Endothelial cell of umbilical vein (primary cell): ENCODE results near the gene SETX. TPM values are rescaled to one million over a fixed set of nuclear protein-coding genes. Genes with fewer than 3 reads are reported as not detected.

Experiments used
- BruUV-seq: library from RNA; stranded (reverse); fragments of 400-500 nt; replicated peaks from 2 replicates; lab custom pipeline; 2021; lab: Mats Ljungman, UMichigan
- CTCF ChIA-PET: fragments of 300-600, 350-600 bp; sonication (Branson Sonifier 250); formaldehyde crosslinking; loops from one replicate; lab custom pipeline; 2021; ENCODE audit warnings: antibody characterized with exemption, inconsistent platforms; lab: Charles Lee
- POLR2A ChIA-PET: fragments of 300-600, 350-600 bp; sonication (Branson Sonifier 250); formaldehyde crosslinking; loops from one replicate; lab custom pipeline; 2021; ENCODE audit warnings: antibody characterized with exemption, inconsistent platforms; lab: Charles Lee
- DNase-seq: peaks from one replicate; pipeline ENCODE4 v3.0.0-alpha.2; 2011; ENCODE audit warnings: low read depth, low spot score
- FAIRE-seq: peaks from 2 replicates; lab custom pipeline; 2011; peaks lifted over from hg19 to GRCh38; lab: Jason Lieb, UNC
- H2AFZ ChIP-seq: 2 replicates; pipeline ENCODE4 v1.6.0; 2012; ENCODE audit warnings: low read depth, low read length, control low read depth, inconsistent platforms
- H3K27ac ChIP-seq: 2 replicates; pipeline ENCODE4 v1.5.1; 2011; ENCODE audit warnings: low read depth, mild to moderate bottlenecking, control low read depth, low read length, moderate library complexity; ENCODE audit not compliant: insufficient read depth
- H3K27me3 ChIP-seq, 2 experiments: 2 replicates each; pipeline versions ENCODE4 v1.6.0 to v1.6.1; 2011; ENCODE audit warnings: low read length in 2 of 2, mixed read lengths in 1 of 2; ENCODE audit not compliant: control insufficient read depth in 2 of 2, insufficient read depth in 2 of 2
- H3K36me3 ChIP-seq, 2 experiments: 2 replicates in 1 of 2; 3 replicates in 1 of 2; pipeline ENCODE4 v1.5.1; 2011; ENCODE audit warnings: low read length in 2 of 2, mild to moderate bottlenecking in 1 of 2, moderate library complexity in 1 of 2; ENCODE audit not compliant: control insufficient read depth in 2 of 2, insufficient read depth in 2 of 2; ENCODE audit errors: extremely low read depth in 1 of 2
- H3K4me1 ChIP-seq: 3 replicates; pipeline ENCODE4 v1.5.1; 2011; ENCODE audit warnings: mild to moderate bottlenecking, low read length; ENCODE audit not compliant: control insufficient read depth, insufficient read depth; ENCODE audit errors: extremely low read depth
- H3K4me2 ChIP-seq: 2 replicates; pipeline ENCODE4 v1.6.1; 2011; ENCODE audit warnings: low read length, control low read depth, mixed read lengths; ENCODE audit not compliant: insufficient read depth
- H3K4me3 ChIP-seq, 3 experiments: fragments of 200-600 bp in 1 of 3; sonication (generic), shearing (Covaris generic) in 1 of 3; replicated peaks in 1 of 3; 2 replicates each; pipeline ENCODE4 v1.5.1; 2011 to 2016; ENCODE audit warnings: control low read depth in 3 of 3, low read length in 3 of 3, mild to moderate bottlenecking in 2 of 3, inconsistent platforms in 1 of 3, low read depth in 1 of 3, moderate library complexity in 1 of 3; ENCODE audit not compliant: insufficient read depth in 1 of 3
- H3K79me2 ChIP-seq: 2 replicates; pipeline ENCODE4 v1.6.0; 2012; ENCODE audit warnings: low read length, inconsistent platforms; ENCODE audit not compliant: control insufficient read depth, insufficient read depth
- H3K9ac ChIP-seq: replicated peaks from 2 replicates; pipeline ENCODE3; 2011; ENCODE audit warnings: low read length, control low read depth; ENCODE audit not compliant: insufficient read depth; ENCODE audit errors: extremely low read depth
- H3K9me1 ChIP-seq: replicated peaks from 3 replicates; pipeline ENCODE4 v1.6.0; 2011; ENCODE audit warnings: mild to moderate bottlenecking, low read length; ENCODE audit not compliant: control insufficient read depth, insufficient read depth; ENCODE audit errors: extremely low read depth
- H3K9me3 ChIP-seq: replicated peaks from 2 replicates; pipeline ENCODE4 v1.5.1; 2012; ENCODE audit warnings: low read length, inconsistent platforms; ENCODE audit not compliant: control insufficient read depth, insufficient read depth
- H4K20me1 ChIP-seq: replicated peaks from 2 replicates; pipeline ENCODE3; 2011; ENCODE audit warnings: mild to moderate bottlenecking, low read length; ENCODE audit not compliant: control insufficient read depth, insufficient read depth; ENCODE audit errors: extremely low read depth
- EZH2 ChIP-seq: IDR thresholded peaks from 2 replicates; pipeline ENCODE4 v1.6.1; 2012; ENCODE audit warnings: borderline replicate concordance, low read depth, mild to moderate bottlenecking, moderate library complexity, low read length, inconsistent platforms; ENCODE audit not compliant: severe bottlenecking
- FOS ChIP-seq: IDR thresholded peaks from 2 replicates; pipeline ENCODE4 v1.6.1; 2011; ENCODE audit warnings: mild to moderate bottlenecking, low read length, moderate library complexity, borderline replicate concordance; ENCODE audit not compliant: insufficient read depth
- GATA2 ChIP-seq: IDR thresholded peaks from 2 replicates; pipeline ENCODE4 v1.7.0; 2011; ENCODE audit warnings: low read depth, mild to moderate bottlenecking, moderate library complexity, mixed read lengths, low read length; ENCODE audit not compliant: insufficient read length, insufficient read depth
- JUN ChIP-seq: IDR thresholded peaks from 2 replicates; pipeline ENCODE4 v1.6.1; 2011; ENCODE audit warnings: borderline replicate concordance, low read depth; ENCODE audit not compliant: insufficient read length, insufficient read depth
- MYC ChIP-seq: IDR thresholded peaks from one replicate; pipeline ENCODE4 v1.6.1; 2011; ENCODE audit warnings: mild to moderate bottlenecking, low read depth, low read length
- POLR2A ChIP-seq: IDR thresholded peaks from 2 replicates; pipeline ENCODE4 v1.6.1; 2012; ENCODE audit warnings: low read depth, mild to moderate bottlenecking, control low read depth, low read length
- POLR2AphosphoS5 ChIP-seq: IDR thresholded peaks from 2 replicates; pipeline ENCODE4 v1.6.1; 2012; ENCODE audit warnings: low read depth, mild to moderate bottlenecking, control low read depth, low read length, moderate library complexity; ENCODE audit not compliant: insufficient read depth
- dilution Hi-C: fragments of 300-500 bp; cut with MboI; formaldehyde crosslinking; loops from one replicate; pipeline ENCODE4 v1.15.0; 2019; ENCODE audit warnings: low sequenced_read_pairs; ENCODE audit not compliant: extremely low pct_ligation_motif_present
- intact Hi-C: fragments of 100-400 bp; cut with micrococcal nuclease; formaldehyde crosslinking; loops from one replicate; pipeline ENCODE4 v1.10.0; 2022
- polyA plus RNA-seq, 4 experiments: library from polyadenylated mRNA; depleted of rRNA in 3 of 4; stranded (reverse) in 3 of 4; unstranded in 1 of 4; fragments of >200 nt; gene quantifications; 2 replicates each; pipeline versions ENCODE4 v1.2.1 to v1.2.3, GENCODE V29; 2011 to 2012; ENCODE audit warnings: missing spikeins in 1 of 4
- total RNA-seq: library from RNA; stranded (reverse); gene quantifications from 2 replicates; pipeline ENCODE4 v1.2.3, GENCODE V29; 2021
- TF ChIP-seq, protein P1 (sequence below), 2 donors: IDR thresholded peaks; 1 replicate in 1 of 2; 2 replicates in 1 of 2; pipeline ENCODE4 v1.5.1; 2011; ENCODE audit warnings: low read length in 2 of 2, mild to moderate bottlenecking in 2 of 2, moderate library complexity in 2 of 2, control low read depth in 1 of 2, inconsistent platforms in 1 of 2, low read depth in 1 of 2; ENCODE audit not compliant: insufficient read depth in 1 of 2; ENCODE audit errors: extremely low read depth in 1 of 2
- TF ChIP-seq, protein P2 (sequence below): IDR thresholded peaks from 2 replicates; pipeline ENCODE4 v1.6.1; 2011; ENCODE audit not compliant: insufficient read depth, insufficient read length

Gene SETX
- total and polyA plus RNA-seq, 2 donors (not counting 3 experiments of a cell fraction or from before 2014, with no cell fraction given) = 20.9 to 47.7 TPM

DNA sequence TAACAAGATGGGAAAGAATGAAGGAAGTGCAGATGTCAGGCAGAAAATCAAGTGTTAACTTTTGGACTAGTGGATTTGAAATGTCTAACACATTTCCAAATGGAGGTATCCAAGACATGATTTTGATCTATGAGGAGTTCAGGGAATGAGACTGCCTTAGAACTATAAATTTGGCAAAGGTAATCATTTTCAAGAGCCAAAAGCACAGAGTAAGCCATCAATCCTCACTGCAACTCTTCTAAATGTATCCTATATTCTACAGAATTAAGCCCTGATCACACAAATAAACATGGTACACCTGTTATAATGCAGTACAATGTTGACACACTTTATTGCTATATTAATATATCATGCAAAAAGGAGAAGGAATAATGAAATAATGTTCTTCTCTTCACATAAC, 55.6 kb downstream of the SETX start:
- intact Hi-C loops = loop anchor here (5.0 kb wide), 1 partner anchor 33 kb away; no protein-coding TSS in a partner anchor
- POLR2A ChIA-PET = no interaction called here
- H3K27ac ChIP-seq = no peak overlapping the region
- dilution Hi-C loops = no loop called here
- no peak overlapping the region for H3K9ac ChIP-seq
- H4K20me1 ChIP-seq = no peaks in the 10 kb centered on the region
- BruUV-seq = no TSS peak
- H3K27me3 ChIP-seq = no peaks in the 10 kb centered on the region
- H3K36me3 ChIP-seq = peaks cover 23 to 30% of the 10 kb centered on the region in 2 experiments
- TF ChIP-seq FOS (no peak), POLR2AphosphoS5 (no peak), JUN (no peak), GATA2 (no peak), MYC (no peak), EZH2 (no peak), POLR2A (no peak)
- TF ChIP-seq, protein P1, sequence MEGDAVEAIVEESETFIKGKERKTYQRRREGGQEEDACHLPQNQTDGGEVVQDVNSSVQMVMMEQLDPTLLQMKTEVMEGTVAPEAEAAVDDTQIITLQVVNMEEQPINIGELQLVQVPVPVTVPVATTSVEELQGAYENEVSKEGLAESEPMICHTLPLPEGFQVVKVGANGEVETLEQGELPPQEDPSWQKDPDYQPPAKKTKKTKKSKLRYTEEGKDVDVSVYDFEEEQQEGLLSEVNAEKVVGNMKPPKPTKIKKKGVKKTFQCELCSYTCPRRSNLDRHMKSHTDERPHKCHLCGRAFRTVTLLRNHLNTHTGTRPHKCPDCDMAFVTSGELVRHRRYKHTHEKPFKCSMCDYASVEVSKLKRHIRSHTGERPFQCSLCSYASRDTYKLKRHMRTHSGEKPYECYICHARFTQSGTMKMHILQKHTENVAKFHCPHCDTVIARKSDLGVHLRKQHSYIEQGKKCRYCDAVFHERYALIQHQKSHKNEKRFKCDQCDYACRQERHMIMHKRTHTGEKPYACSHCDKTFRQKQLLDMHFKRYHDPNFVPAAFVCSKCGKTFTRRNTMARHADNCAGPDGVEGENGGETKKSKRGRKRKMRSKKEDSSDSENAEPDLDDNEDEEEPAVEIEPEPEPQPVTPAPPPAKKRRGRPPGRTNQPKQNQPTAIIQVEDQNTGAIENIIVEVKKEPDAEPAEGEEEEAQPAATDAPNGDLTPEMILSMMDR (IDR thresholded peaks at IDR 0.05; ENCODE audit: extremely low read depth in 1 of 2, insufficient read depth in 1 of 2, low read depth in 1 of 2, low read length in 2 of 2) = no peak
- TF ChIP-seq, protein P2, sequence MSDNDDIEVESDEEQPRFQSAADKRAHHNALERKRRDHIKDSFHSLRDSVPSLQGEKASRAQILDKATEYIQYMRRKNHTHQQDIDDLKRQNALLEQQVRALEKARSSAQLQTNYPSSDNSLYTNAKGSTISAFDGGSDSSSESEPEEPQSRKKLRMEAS = no peak
- no peak for DNase-seq
- no peaks in the 10 kb centered on the region for H3K9me1 ChIP-seq
- H3K4me1 ChIP-seq = peaks cover 6% of the 10 kb centered on the region
- H3K79me2 ChIP-seq = no peaks in the 10 kb centered on the region
- no peak overlapping the region for H3K4me3 ChIP-seq
- H3K9me3 ChIP-seq = no peaks in the 10 kb centered on the region
- CTCF ChIA-PET = no interaction called here
- no peak for FAIRE-seq
- H2AFZ ChIP-seq = no peak overlapping the region
- no peak overlapping the region for H3K4me2 ChIP-seq
